ENCODE measurements around the gene OCA2.

OCA2 gene

GRCh38 chr15:27863000-27863399 lies 236.1 kb downstream of the OCA2 start:
- DNase-seq (ENCODE audit: low read depth in 1 of 2, low spot score in 1 of 2) = no peak
- H3K4me3 ChIP-seq (replicated peaks; ENCODE audit: insufficient read depth, low read length) = no peak overlapping the region
- TF ChIP-seq CTCF (IDR thresholded peaks at IDR 0.05; ENCODE audit: insufficient read depth, low read length) (no peak), GABPA (IDR thresholded peaks at IDR 0.05; ENCODE audit: low read depth) (no peak), POLR2AphosphoS5 (IDR thresholded peaks at IDR 0.05; ENCODE audit: low read depth) (no peak), SPI1 (IDR thresholded peaks at IDR 0.05; ENCODE audit: borderline replicate concordance, low read depth) (no peak)
- TF ChIP-seq, protein P1, sequence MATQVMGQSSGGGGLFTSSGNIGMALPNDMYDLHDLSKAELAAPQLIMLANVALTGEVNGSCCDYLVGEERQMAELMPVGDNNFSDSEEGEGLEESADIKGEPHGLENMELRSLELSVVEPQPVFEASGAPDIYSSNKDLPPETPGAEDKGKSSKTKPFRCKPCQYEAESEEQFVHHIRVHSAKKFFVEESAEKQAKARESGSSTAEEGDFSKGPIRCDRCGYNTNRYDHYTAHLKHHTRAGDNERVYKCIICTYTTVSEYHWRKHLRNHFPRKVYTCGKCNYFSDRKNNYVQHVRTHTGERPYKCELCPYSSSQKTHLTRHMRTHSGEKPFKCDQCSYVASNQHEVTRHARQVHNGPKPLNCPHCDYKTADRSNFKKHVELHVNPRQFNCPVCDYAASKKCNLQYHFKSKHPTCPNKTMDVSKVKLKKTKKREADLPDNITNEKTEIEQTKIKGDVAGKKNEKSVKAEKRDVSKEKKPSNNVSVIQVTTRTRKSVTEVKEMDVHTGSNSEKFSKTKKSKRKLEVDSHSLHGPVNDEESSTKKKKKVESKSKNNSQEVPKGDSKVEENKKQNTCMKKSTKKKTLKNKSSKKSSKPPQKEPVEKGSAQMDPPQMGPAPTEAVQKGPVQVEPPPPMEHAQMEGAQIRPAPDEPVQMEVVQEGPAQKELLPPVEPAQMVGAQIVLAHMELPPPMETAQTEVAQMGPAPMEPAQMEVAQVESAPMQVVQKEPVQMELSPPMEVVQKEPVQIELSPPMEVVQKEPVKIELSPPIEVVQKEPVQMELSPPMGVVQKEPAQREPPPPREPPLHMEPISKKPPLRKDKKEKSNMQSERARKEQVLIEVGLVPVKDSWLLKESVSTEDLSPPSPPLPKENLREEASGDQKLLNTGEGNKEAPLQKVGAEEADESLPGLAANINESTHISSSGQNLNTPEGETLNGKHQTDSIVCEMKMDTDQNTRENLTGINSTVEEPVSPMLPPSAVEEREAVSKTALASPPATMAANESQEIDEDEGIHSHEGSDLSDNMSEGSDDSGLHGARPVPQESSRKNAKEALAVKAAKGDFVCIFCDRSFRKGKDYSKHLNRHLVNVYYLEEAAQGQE (IDR thresholded peaks at IDR 0.05; ENCODE audit: insufficient replicate concordance, low read depth) = no peak
- no peak overlapping the region for H3K27ac ChIP-seq (replicated peaks)
- H3K27me3 ChIP-seq (ENCODE audit: insufficient read depth, poor library complexity, severe bottlenecking) = no peaks in the 10 kb centered on the region

DNA sequence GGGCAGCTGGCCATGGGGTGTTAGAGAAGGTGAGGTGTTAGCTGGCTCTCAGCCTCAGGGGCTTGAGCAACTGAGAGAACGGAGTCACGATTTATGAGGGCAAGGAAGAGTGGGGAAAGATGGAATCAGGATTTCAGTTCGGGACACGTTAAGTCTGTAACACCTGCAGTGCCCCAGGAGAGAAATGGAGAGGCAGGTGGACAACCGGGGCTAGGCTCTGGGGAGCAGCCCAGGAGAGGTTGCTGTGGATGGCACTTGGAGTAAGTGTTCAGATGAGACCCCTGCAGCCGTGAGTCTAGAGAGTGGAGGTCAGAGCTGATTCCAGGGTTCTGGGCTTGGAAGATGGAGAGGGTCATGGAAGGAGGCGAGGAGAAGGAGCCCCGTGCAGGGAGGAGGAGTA lies 237.9 kb downstream of the OCA2 start:
- TF ChIP-seq CTCF (IDR thresholded peaks at IDR 0.05; ENCODE audit: insufficient read depth, low read length) (no peak), SPI1 (IDR thresholded peaks at IDR 0.05; ENCODE audit: borderline replicate concordance, low read depth) (no peak), POLR2AphosphoS5 (IDR thresholded peaks at IDR 0.05; ENCODE audit: low read depth) (no peak)
- H3K4me3 ChIP-seq (replicated peaks; ENCODE audit: insufficient read depth, low read length) = no peak overlapping the region
- H3K27ac ChIP-seq (replicated peaks) = no peak overlapping the region
- H3K27me3 ChIP-seq (ENCODE audit: insufficient read depth, poor library complexity, severe bottlenecking) = no peaks in the 10 kb centered on the region
- DNase-seq (ENCODE audit: low read depth in 1 of 2, low spot score in 1 of 2) = no peak

GRCh38 chr15:27855137-27855536 lies 244.0 kb downstream of the OCA2 start:
- no peak for DNase-seq (ENCODE audit: low read depth in 1 of 2, low spot score in 1 of 2)
- Histone ChIP-seq H3K4me3 (replicated peaks; ENCODE audit: insufficient read depth, low read length) (no peak overlapping the region), H3K27me3 (ENCODE audit: insufficient read depth, poor library complexity, severe bottlenecking) (no peaks in the 10 kb centered on the region), H3K27ac (replicated peaks) (no peak overlapping the region)
- TF ChIP-seq SPI1 (IDR thresholded peaks at IDR 0.05; ENCODE audit: borderline replicate concordance, low read depth) (no peak), CTCF (IDR thresholded peaks at IDR 0.05; ENCODE audit: insufficient read depth, low read length) (no peak), POLR2AphosphoS5 (IDR thresholded peaks at IDR 0.05; ENCODE audit: low read depth) (no peak), GABPA (IDR thresholded peaks at IDR 0.05; ENCODE audit: low read depth) (no peak)
- TF ChIP-seq, protein P1 (IDR thresholded peaks at IDR 0.05; ENCODE audit: insufficient replicate concordance, low read depth) = no peak

- DNase-seq (ENCODE audit: low read depth in 1 of 2, low spot score in 1 of 2) = no peak
- TF ChIP-seq SPI1 (IDR thresholded peaks at IDR 0.05; ENCODE audit: borderline replicate concordance, low read depth) (no peak), CTCF (IDR thresholded peaks at IDR 0.05; ENCODE audit: insufficient read depth, low read length) (no peak)
- Histone ChIP-seq H3K4me3 (replicated peaks; ENCODE audit: insufficient read depth, low read length) (no peak overlapping the region), H3K27me3 (ENCODE audit: insufficient read depth, poor library complexity, severe bottlenecking) (no peaks in the 10 kb centered on the region), H3K27ac (replicated peaks) (no peak overlapping the region)
Measured at GRCh38 chr15:27854601-27855000, 244.5 kb downstream of the OCA2 start.

Measured in HL-60 (cell line).